NCI-H526 (cell line): ENCODE data around the gene ZDHHC12.

Experiments
- DNase-seq, 2 experiments: peaks; one replicate each; lab custom pipeline; 2025; lab: John Stamatoyannopoulos, UW

ZDHHC12 gene

GRCh38 chr9:128685636-128686489 is 38.1 kb downstream of the ZDHHC12 start:
- no peak for DNase-seq

GRCh38 chr9:128684325-128685199 is 39.4 kb downstream of the ZDHHC12 start:
- DNase-seq = peak; percentile 71 to 85

DNA sequence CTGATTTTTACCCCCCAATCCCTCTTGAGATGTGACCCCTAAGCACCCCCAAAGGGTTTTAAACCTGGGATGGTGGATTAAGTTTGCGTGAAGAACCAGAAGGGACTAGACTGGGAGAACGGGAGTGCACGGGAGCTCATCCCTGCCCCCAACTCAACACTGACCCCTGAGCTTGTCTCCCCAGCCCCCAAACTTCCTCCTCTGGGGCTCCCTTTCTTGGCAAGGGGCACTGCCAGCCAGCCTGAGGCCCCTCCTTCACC is 39.9 kb downstream of the ZDHHC12 start:
- no peak for DNase-seq

DNA sequence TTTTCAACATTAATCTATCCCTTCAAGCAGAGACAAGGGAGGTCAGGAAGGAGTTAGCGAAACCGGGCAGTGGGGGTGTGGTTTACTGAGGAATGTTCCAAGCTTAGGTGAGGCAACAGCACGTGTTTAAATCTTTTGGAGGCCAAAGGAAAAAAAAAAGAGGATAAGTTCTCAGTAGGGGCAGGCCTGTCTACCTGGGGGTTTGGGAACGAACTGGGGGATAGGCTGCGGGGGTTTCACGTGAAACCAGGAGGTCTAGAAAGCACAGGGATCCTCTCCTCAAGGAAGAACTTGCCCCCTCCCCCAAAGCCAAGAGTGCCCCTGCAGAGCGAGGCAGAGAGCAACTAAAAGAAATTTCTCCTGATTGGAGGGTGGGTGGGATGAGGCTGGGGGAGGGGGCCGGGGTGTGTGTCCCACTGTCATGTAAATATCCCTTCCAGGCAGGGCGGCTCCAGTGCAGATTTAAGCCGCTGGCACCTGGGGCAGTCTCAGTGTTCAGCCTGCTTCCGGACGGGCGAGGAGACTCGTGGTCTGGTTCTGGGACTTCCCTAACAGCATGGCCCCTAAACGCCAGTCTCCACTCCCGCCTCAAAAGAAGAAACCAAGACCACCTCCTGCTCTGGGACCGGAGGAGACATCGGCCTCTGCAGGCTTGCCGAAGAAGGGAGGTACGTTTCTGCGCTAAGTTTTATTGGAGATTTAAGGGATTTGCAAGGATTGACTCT is 40.4 kb downstream of the ZDHHC12 start:
- DNase-seq = peak; percentile 34 to 56

- DNase-seq = no peak
These were observed 46.1 kb downstream of the ZDHHC12 start for GRCh38 chr9:128677794-128678193.

- no peak for DNase-seq
These were observed 48.5 kb downstream of the ZDHHC12 start for GRCh38 chr9:128675382-128675781.
